Body of pancreas (tissue), 4 donors: Measurements from ENCODE around the gene NOL12.

Experiments
- POLR2A ChIP-seq, 3 donors: fragments of 450-650 bp; IDR thresholded peaks; one replicate each; pipeline ENCODE4 v1.6.1; 2016; ENCODE audit warnings: antibody characterized with exemption in 3 of 3, mild to moderate bottlenecking in 2 of 3
- TF ChIP-seq, protein P1 (sequence below), 7 experiments: fragments of 450-650 bp in 4 of 7; fragments of 200-600 bp in 3 of 7; sonication (generic) in 3 of 7; IDR thresholded peaks; one replicate each; pipeline ENCODE4 v1.5.1; 2016 to 2019; ENCODE audit warnings: antibody characterized with exemption in 7 of 7

DNA sequence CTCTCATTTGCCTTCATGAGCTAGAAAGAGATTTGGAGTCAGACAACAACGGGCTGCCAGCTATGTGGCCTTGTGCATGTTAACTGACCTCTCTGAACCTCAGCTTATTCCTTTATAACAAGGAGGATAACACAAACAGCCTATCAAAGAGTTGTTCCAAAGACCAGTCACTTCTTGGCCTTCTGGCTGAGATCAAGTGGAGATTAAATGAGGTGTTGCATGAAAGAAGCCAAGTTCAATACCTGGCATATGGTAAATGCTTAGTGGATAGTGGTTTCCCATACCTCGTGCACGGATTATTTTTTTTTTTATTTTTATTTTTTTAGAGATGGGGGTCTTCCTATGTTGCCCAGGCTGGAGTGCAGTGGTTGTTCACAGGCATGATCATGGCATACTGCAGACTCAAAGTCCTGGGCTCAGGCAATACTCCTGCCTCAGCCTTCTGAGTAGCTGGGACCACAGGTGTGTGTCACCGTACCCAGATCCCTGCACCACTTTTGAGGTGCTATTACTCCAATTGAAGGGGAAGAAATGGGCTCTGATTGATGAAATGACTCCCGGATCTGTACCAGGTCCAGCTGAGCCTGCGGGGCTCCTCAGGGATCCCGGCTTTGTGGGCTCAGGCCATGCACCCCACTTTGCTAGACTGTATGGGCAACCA lies 5.8 kb upstream of the NOL12 start:
- TF ChIP-seq, protein P1, sequence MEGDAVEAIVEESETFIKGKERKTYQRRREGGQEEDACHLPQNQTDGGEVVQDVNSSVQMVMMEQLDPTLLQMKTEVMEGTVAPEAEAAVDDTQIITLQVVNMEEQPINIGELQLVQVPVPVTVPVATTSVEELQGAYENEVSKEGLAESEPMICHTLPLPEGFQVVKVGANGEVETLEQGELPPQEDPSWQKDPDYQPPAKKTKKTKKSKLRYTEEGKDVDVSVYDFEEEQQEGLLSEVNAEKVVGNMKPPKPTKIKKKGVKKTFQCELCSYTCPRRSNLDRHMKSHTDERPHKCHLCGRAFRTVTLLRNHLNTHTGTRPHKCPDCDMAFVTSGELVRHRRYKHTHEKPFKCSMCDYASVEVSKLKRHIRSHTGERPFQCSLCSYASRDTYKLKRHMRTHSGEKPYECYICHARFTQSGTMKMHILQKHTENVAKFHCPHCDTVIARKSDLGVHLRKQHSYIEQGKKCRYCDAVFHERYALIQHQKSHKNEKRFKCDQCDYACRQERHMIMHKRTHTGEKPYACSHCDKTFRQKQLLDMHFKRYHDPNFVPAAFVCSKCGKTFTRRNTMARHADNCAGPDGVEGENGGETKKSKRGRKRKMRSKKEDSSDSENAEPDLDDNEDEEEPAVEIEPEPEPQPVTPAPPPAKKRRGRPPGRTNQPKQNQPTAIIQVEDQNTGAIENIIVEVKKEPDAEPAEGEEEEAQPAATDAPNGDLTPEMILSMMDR (IDR thresholded peaks at IDR 0.05): no peak
- TF ChIP-seq POLR2A (IDR thresholded peaks at IDR 0.05): no peak
